HepG2 (cell line): Measurements from ENCODE around the gene RASIP1. TPM values are rescaled to one million over a fixed set of nuclear protein-coding genes. Genes with fewer than 3 reads are reported as not detected.
A peak's percentile ranks its signal among the peaks of the same experiment; 100 is the strongest.

ENCODE experiments used
- ATF7-NPFF ChIP-seq: sonication (generic); formaldehyde crosslinking; IDR thresholded peaks from 2 replicates; pipeline ENCODE4 v1.8.1; 2023; ENCODE audit warnings: mild to moderate bottlenecking, low read depth, missing genetic modification reagents, moderate library complexity
- ATM ChIP-seq: fragments of 450-650 bp; IDR thresholded peaks from 2 replicates; pipeline ENCODE4 v1.7.1; 2017; ENCODE audit warnings: mild to moderate bottlenecking, borderline replicate concordance
- BRD4 ChIP-seq: sonication (generic); formaldehyde crosslinking; IDR thresholded peaks from 2 replicates; pipeline ENCODE4 v1.4.0; 2020; ENCODE audit warnings: missing genetic modification reagents
- BRF2 ChIP-seq: sonication (generic); formaldehyde crosslinking; IDR thresholded peaks from 2 replicates; pipeline ENCODE4 v1.8.1; 2022; ENCODE audit warnings: mild to moderate bottlenecking, missing genetic modification reagents
- FOXP1 ChIP-seq, 2 experiments: fragments of 450-650 bp in 1 of 2; IDR thresholded peaks; 2 replicates each; pipeline ENCODE4 v1.6.1; 2017 to 2018; ENCODE audit warnings: antibody characterized with exemption in 1 of 2
- GLMP ChIP-seq: sonication (generic); formaldehyde crosslinking; IDR thresholded peaks from 2 replicates; pipeline ENCODE4 v1.9.0; 2021; ENCODE audit warnings: missing genetic modification reagents, mild to moderate bottlenecking, borderline replicate concordance
- GTF2F1 ChIP-seq: fragments of 150-350 bp; IDR thresholded peaks from 2 replicates; pipeline ENCODE4 v1.6.1; 2014; ENCODE audit warnings: low read length
- HDAC2 ChIP-seq: sonication (generic); formaldehyde crosslinking; IDR thresholded peaks from 2 replicates; pipeline ENCODE4 v1.4.0; 2020; ENCODE audit warnings: missing genetic modification reagents
- HNRNPL ChIP-seq: fragments of 200-400 bp; formaldehyde crosslinking; IDR thresholded peaks from 2 replicates; pipeline ENCODE4 v1.6.1; 2017; ENCODE audit warnings: mild to moderate bottlenecking, low read depth, low read length
- HOXA9 ChIP-seq: sonication (generic); formaldehyde crosslinking; IDR thresholded peaks from 2 replicates; pipeline ENCODE4 v1.8.1; 2022; ENCODE audit warnings: missing genetic modification reagents, mild to moderate bottlenecking, moderate library complexity, borderline replicate concordance
- MAFF ChIP-seq: IDR thresholded peaks from 2 replicates; pipeline ENCODE4 v1.6.1; 2011; ENCODE audit warnings: low read depth, low read length, improper control_type of control experiment
- NR2F2 ChIP-seq: IDR thresholded peaks from 2 replicates; pipeline ENCODE4 v1.6.1; 2012; ENCODE audit warnings: low read depth, inconsistent platforms, borderline replicate concordance
- PRDM10 ChIP-seq: sonication (generic); formaldehyde crosslinking; IDR thresholded peaks from 2 replicates; pipeline ENCODE4 v1.4.0; 2020; ENCODE audit warnings: low read depth, missing genetic modification reagents
- REXO4 ChIP-seq: sonication (generic); formaldehyde crosslinking; IDR thresholded peaks from 2 replicates; pipeline ENCODE4 v1.8.0; 2022; ENCODE audit warnings: missing genetic modification reagents, mild to moderate bottlenecking, borderline replicate concordance
- SMC3 ChIP-seq: IDR thresholded peaks from 2 replicates; pipeline ENCODE4 v1.6.1; 2011; ENCODE audit warnings: low read length, improper control_type of control experiment
- TAF15 ChIP-seq: fragments of 200-400 bp; formaldehyde crosslinking; IDR thresholded peaks from one replicate; pipeline ENCODE4 v1.6.1; 2018; ENCODE audit warnings: mild to moderate bottlenecking, low read depth, low read length; ENCODE audit not compliant: poor library complexity, severe bottlenecking
- TBL1XR1 ChIP-seq: fragments of 150-350 bp; IDR thresholded peaks from 2 replicates; pipeline ENCODE4 v1.6.1; 2014; ENCODE audit warnings: borderline replicate concordance, low read length; ENCODE audit not compliant: partially characterized antibody
- ZBTB42 ChIP-seq: sonication (generic); formaldehyde crosslinking; IDR thresholded peaks from 2 replicates; pipeline ENCODE4 v1.5.0; 2020; ENCODE audit warnings: mild to moderate bottlenecking, missing genetic modification reagents
- ZGPAT ChIP-seq: IDR thresholded peaks from 2 replicates; pipeline ENCODE4 v1.6.1; 2016; ENCODE audit warnings: mild to moderate bottlenecking
- ZNF143 ChIP-seq: sonication (generic); formaldehyde crosslinking; IDR thresholded peaks from 2 replicates; pipeline ENCODE4 v1.4.0; 2020; ENCODE audit warnings: missing genetic modification reagents
- ZNF256 ChIP-seq: sonication (generic); formaldehyde crosslinking; conservative IDR thresholded peaks from 2 replicates; pipeline ENCODE4 v1.4.0; 2020; ENCODE audit warnings: missing genetic modification reagents
- ZNF274 ChIP-seq: sonication (generic); formaldehyde crosslinking; IDR thresholded peaks from 2 replicates; pipeline ENCODE4 v1.5.1; 2020; ENCODE audit warnings: mild to moderate bottlenecking, missing genetic modification reagents
- ZNF674 ChIP-seq: sonication (generic); formaldehyde crosslinking; IDR thresholded peaks from 2 replicates; pipeline ENCODE4 v1.5.0; 2020; ENCODE audit warnings: low read depth, mild to moderate bottlenecking, missing genetic modification reagents
- ZNF772 ChIP-seq: sonication (generic); formaldehyde crosslinking; IDR thresholded peaks from 2 replicates; pipeline ENCODE4 v1.5.0; 2020; ENCODE audit warnings: mild to moderate bottlenecking, missing genetic modification reagents
- polyA plus RNA-seq, 8 experiments: library from polyadenylated mRNA; depleted of rRNA in 3 of 8; stranded (reverse) in 7 of 8; unstranded in 1 of 8; fragments of >200 nt; fragmentation: Illumina TruSeq in 4 of 8; extraction: Trizol in 4 of 8; gene quantifications; 2 replicates each; pipeline versions ENCODE4 v1.2.1 to v1.2.3, GENCODE V29; 2011 to 2016; ENCODE audit warnings: low read depth in 4 of 8, missing spikeins in 1 of 8, mixed read lengths in 1 of 8; ENCODE audit not compliant: insufficient read depth in 1 of 8
- total RNA-seq, 5 experiments: library from RNA; depleted of rRNA; stranded (reverse); fragments of >200 nt; fragmentation: Illumina TruSeq; extraction: Trizol; gene quantifications; 2 replicates each; pipeline ENCODE4 v1.2.3, GENCODE V29; 2016; ENCODE audit warnings: low read depth in 1 of 5

RASIP1 gene
- total and polyA plus RNA-seq, 2 of the 13 experiments (the other 11 are each of a cell fraction or from before 2014, with no cell fraction given), result 0.44 to 0.58 TPM

GRCh38 chr19:48720613-48721296 lies 19.7 kb downstream of the RASIP1 start (continued):
- TF ChIP-seq ZNF274 (CRISPR knock-in tag), result 0 out of 2 replicates have a peak, but pooled peaks have one; percentile 53
- peak; percentile 83 for TF ChIP-seq ZGPAT (CRISPR knock-in tag)
- TF ChIP-seq MAFF, result no peak
- peak; percentile 54 for TF ChIP-seq TBL1XR1
- TF ChIP-seq ZNF772 (CRISPR knock-in tag), result no peak
- TF ChIP-seq ZNF256 (CRISPR knock-in tag), result no peak
- no peak for TF ChIP-seq ZBTB42 (CRISPR knock-in tag)
- TF ChIP-seq GTF2F1, result no peak
- no peak for TF ChIP-seq NR2F2
- TF ChIP-seq FOXP1 (IDR thresholded peaks at IDR 0.05), result no peak
- TF ChIP-seq FOXP1 (CRISPR knock-in tag; IDR thresholded peaks at IDR 0.05), result no peak
- peak; percentile 90 for TF ChIP-seq ZNF143 (CRISPR knock-in tag)
- TF ChIP-seq GLMP (CRISPR knock-in tag), result no peak
- TF ChIP-seq HOXA9, result no peak
- TF ChIP-seq HNRNPL, result no peak
- TF ChIP-seq BRF2 (CRISPR knock-in tag), result no peak
- TF ChIP-seq ZNF674 (CRISPR knock-in tag), result no peak
- TF ChIP-seq PRDM10 (CRISPR knock-in tag), result no peak
- TF ChIP-seq TAF15, result no peak
- TF ChIP-seq ATF7-NPFF (CRISPR knock-in tag), result peak; percentile 40; the same call in 1 of the 2 replicates
- TF ChIP-seq ATM, result no peak
- peak; percentile 60; the same call in 1 of the 2 replicates for TF ChIP-seq HDAC2 (CRISPR knock-in tag)
- TF ChIP-seq SMC3, result no peak
- TF ChIP-seq BRD4 (CRISPR knock-in tag), result no peak
- TF ChIP-seq REXO4 (CRISPR knock-in tag), result no peak
